HEK293 (cell line): ENCODE data around the gene LOXL1.

Source experiments
- CTCF ChIP-seq: fragments of 450-650 bp; formaldehyde crosslinking; IDR thresholded peaks from 2 replicates; pipeline ENCODE4 v1.5.1; 2016; ENCODE audit warnings: missing biosample characterization, missing genetic modification characterization
- HOXA7 ChIP-seq: sonication (generic); formaldehyde crosslinking; IDR thresholded peaks from 2 replicates; pipeline ENCODE4 v1.8.1; 2022; ENCODE audit warnings: missing genetic modification reagents, borderline replicate concordance
- MZF1 ChIP-seq: fragments of 450-650 bp; formaldehyde crosslinking; IDR thresholded peaks from 2 replicates; pipeline ENCODE4 v1.5.1; 2017; ENCODE audit warnings: missing biosample characterization, missing genetic modification characterization, borderline replicate concordance
- TCF7L2 ChIP-seq: IDR thresholded peaks from 2 replicates; pipeline ENCODE4 v1.6.1; 2011; ENCODE audit warnings: low read depth, mild to moderate bottlenecking, inconsistent platforms, low read length, moderate library complexity, borderline replicate concordance
- TRIM28 ChIP-seq: IDR thresholded peaks from 2 replicates; pipeline ENCODE4 v1.6.1; 2011; ENCODE audit warnings: low read length, control low read depth, borderline replicate concordance
- YY1 ChIP-seq: fragments of 450-650 bp; formaldehyde crosslinking; IDR thresholded peaks from 2 replicates; pipeline ENCODE4 v1.5.1; 2018; ENCODE audit warnings: missing biosample characterization, missing genetic modification characterization
- ZNF302 ChIP-seq: fragments of 450-650 bp; formaldehyde crosslinking; IDR thresholded peaks from 2 replicates; pipeline ENCODE4 v1.5.1; 2016; ENCODE audit warnings: missing biosample characterization, missing genetic modification characterization, low read depth
- ZNF530 ChIP-seq: fragments of 450-650 bp; formaldehyde crosslinking; IDR thresholded peaks from 2 replicates; pipeline ENCODE4 v1.5.1; 2016; ENCODE audit warnings: low read depth, missing biosample characterization, missing genetic modification characterization
- TF ChIP-seq, protein P1 (sequence below): fragments of 450-650 bp; formaldehyde crosslinking; IDR thresholded peaks from 2 replicates; pipeline ENCODE4 v1.5.1; 2016; ENCODE audit warnings: missing biosample characterization, missing genetic modification characterization
- TF ChIP-seq, protein P2 (sequence below): fragments of 450-650 bp; formaldehyde crosslinking; IDR thresholded peaks from 2 replicates; pipeline ENCODE4 v1.5.1; 2016; ENCODE audit warnings: missing biosample characterization, missing genetic modification characterization
- TF ChIP-seq, protein P3 (sequence below): fragments of 450-650 bp; IDR thresholded peaks from 2 replicates; pipeline ENCODE4 v1.5.1; 2018; ENCODE audit warnings: missing biosample characterization, missing genetic modification characterization

DNA sequence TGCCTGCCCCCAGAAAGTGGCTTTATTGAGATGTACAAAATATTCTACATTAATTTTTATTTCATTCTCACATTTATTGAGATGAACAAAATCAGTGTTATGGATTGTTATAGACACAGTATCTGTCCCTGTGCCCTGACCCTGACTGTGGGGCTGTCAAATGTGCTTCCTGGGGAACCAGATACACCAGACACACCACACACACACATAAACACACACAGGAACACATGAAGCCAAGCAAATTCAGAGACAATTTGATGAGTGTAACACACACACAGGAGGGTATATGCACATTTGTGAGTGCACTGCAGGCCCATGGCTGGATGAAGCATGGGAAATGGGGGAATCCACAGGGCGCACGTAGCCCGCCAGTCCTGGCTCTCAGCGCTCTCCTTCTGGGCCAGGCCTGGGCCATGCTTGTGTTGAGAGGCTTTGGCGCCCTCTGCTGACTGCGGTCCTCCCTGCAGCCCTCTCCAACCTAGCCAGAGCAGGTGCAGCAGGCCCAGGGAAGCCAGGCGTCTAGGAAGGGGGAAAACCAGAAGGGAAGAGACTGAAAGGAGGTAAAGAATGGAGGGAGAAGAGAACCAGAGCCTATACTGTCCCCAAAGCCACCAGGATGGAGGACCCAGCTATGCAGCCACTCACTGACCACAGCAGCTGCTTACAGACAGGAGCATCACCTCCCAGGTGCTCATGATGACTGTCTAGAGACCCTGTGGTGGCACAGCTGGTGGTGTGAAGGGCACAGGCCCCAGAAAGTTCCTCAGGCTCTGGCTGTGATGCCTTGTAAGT is 18.0 kb upstream of the LOXL1 start:
- no peak for TF ChIP-seq YY1 (tag by site-specific recombination)
- TF ChIP-seq TRIM28: no peak
- peak; percentile 93 for TF ChIP-seq CTCF (tag by site-specific recombination)
- TF ChIP-seq, protein P1, sequence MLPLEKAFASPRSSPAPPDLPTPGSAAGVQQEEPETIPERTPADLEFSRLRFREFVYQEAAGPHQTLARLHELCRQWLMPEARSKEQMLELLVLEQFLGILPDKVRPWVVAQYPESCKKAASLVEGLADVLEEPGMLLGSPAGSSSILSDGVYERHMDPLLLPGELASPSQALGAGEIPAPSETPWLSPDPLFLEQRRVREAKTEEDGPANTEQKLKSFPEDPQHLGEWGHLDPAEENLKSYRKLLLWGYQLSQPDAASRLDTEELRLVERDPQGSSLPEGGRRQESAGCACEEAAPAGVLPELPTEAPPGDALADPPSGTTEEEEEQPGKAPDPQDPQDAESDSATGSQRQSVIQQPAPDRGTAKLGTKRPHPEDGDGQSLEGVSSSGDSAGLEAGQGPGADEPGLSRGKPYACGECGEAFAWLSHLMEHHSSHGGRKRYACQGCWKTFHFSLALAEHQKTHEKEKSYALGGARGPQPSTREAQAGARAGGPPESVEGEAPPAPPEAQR (tag by site-specific recombination): no peak
- no peak for TF ChIP-seq ZNF530
- no peak for TF ChIP-seq MZF1 (tag by site-specific recombination)
- TF ChIP-seq, protein P2, sequence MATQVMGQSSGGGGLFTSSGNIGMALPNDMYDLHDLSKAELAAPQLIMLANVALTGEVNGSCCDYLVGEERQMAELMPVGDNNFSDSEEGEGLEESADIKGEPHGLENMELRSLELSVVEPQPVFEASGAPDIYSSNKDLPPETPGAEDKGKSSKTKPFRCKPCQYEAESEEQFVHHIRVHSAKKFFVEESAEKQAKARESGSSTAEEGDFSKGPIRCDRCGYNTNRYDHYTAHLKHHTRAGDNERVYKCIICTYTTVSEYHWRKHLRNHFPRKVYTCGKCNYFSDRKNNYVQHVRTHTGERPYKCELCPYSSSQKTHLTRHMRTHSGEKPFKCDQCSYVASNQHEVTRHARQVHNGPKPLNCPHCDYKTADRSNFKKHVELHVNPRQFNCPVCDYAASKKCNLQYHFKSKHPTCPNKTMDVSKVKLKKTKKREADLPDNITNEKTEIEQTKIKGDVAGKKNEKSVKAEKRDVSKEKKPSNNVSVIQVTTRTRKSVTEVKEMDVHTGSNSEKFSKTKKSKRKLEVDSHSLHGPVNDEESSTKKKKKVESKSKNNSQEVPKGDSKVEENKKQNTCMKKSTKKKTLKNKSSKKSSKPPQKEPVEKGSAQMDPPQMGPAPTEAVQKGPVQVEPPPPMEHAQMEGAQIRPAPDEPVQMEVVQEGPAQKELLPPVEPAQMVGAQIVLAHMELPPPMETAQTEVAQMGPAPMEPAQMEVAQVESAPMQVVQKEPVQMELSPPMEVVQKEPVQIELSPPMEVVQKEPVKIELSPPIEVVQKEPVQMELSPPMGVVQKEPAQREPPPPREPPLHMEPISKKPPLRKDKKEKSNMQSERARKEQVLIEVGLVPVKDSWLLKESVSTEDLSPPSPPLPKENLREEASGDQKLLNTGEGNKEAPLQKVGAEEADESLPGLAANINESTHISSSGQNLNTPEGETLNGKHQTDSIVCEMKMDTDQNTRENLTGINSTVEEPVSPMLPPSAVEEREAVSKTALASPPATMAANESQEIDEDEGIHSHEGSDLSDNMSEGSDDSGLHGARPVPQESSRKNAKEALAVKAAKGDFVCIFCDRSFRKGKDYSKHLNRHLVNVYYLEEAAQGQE: no peak
- TF ChIP-seq HOXA7 (CRISPR knock-in tag): no peak
- no peak for TF ChIP-seq TCF7L2
- no peak for TF ChIP-seq ZNF302 (tag by site-specific recombination)
- TF ChIP-seq, protein P3, sequence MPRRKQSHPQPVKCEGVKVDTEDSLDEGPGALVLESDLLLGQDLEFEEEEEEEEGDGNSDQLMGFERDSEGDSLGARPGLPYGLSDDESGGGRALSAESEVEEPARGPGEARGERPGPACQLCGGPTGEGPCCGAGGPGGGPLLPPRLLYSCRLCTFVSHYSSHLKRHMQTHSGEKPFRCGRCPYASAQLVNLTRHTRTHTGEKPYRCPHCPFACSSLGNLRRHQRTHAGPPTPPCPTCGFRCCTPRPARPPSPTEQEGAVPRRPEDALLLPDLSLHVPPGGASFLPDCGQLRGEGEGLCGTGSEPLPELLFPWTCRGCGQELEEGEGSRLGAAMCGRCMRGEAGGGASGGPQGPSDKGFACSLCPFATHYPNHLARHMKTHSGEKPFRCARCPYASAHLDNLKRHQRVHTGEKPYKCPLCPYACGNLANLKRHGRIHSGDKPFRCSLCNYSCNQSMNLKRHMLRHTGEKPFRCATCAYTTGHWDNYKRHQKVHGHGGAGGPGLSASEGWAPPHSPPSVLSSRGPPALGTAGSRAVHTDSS: no peak
